ENCODE measurements around the gene RANGRF.

RANGRF gene

GRCh38 chr17:8266648-8267479 lies 21.6 kb upstream of the RANGRF start:
- H3K9me3 Mint-ChIP-seq (ENCODE audit: low read depth), result no peaks in the 10 kb centered on the region
- H3K36me3 Mint-ChIP-seq, result peaks cover 3% of the 10 kb centered on the region
- no peak overlapping the region for H3K4me3 Mint-ChIP-seq
- H3K4me1 Mint-ChIP-seq (ENCODE audit: low read depth), result no peaks in the 10 kb centered on the region
- H3K27ac Mint-ChIP-seq, result no peak overlapping the region
- no peaks in the 10 kb centered on the region for H3K27me3 Mint-ChIP-seq

- H3K4me1 Mint-ChIP-seq (ENCODE audit: low read depth), result no peaks in the 10 kb centered on the region
- no peaks in the 10 kb centered on the region for H3K9me3 Mint-ChIP-seq (ENCODE audit: low read depth)
- no peak overlapping the region for H3K4me3 Mint-ChIP-seq
- H3K27me3 Mint-ChIP-seq, result no peaks in the 10 kb centered on the region
- no peak overlapping the region for H3K27ac Mint-ChIP-seq
- H3K36me3 Mint-ChIP-seq, result peaks cover 3% of the 10 kb centered on the region
These were observed 20.9 kb upstream of the RANGRF start for GRCh38 chr17:8267480-8268147.

- H3K36me3 Mint-ChIP-seq, result peaks cover 2% of the 10 kb centered on the region
- H3K9me3 Mint-ChIP-seq (ENCODE audit: low read depth), result no peaks in the 10 kb centered on the region
- no peak overlapping the region for H3K4me3 Mint-ChIP-seq
- H3K27me3 Mint-ChIP-seq, result no peaks in the 10 kb centered on the region
- no peaks in the 10 kb centered on the region for H3K4me1 Mint-ChIP-seq (ENCODE audit: low read depth)
- no peak overlapping the region for H3K27ac Mint-ChIP-seq
These were observed 19.7 kb upstream of the RANGRF start for GRCh38 chr17:8268550-8269298.

GRCh38 chr17:8272421-8272820 lies 16.0 kb upstream of the RANGRF start:
- Mint-ChIP-seq H3K27ac (no peak overlapping the region), H3K27me3 (no peaks in the 10 kb centered on the region), H3K4me3 (no peak overlapping the region)

GRCh38 chr17:8273884-8274444 lies 14.5 kb upstream of the RANGRF start:
- H3K27ac Mint-ChIP-seq, result no peak overlapping the region
- H3K4me1 Mint-ChIP-seq (ENCODE audit: low read depth), result no peaks in the 10 kb centered on the region
- H3K36me3 Mint-ChIP-seq, result no peaks in the 10 kb centered on the region
- H3K9me3 Mint-ChIP-seq (ENCODE audit: low read depth), result no peaks in the 10 kb centered on the region
- no peaks in the 10 kb centered on the region for H3K27me3 Mint-ChIP-seq
- H3K4me3 Mint-ChIP-seq, result no peak overlapping the region

More at GRCh38 chr17:8272421-8272820, 16.0 kb upstream of the RANGRF start:
- H3K36me3 Mint-ChIP-seq, result no peaks in the 10 kb centered on the region
- no peaks in the 10 kb centered on the region for H3K4me1 Mint-ChIP-seq (ENCODE audit: low read depth)
- H3K9me3 Mint-ChIP-seq (ENCODE audit: low read depth), result no peaks in the 10 kb centered on the region

- Mint-ChIP-seq H3K27ac (no peak overlapping the region), H3K27me3 (no peaks in the 10 kb centered on the region), H3K9me3 (ENCODE audit: low read depth) (no peaks in the 10 kb centered on the region), H3K36me3 (no peaks in the 10 kb centered on the region), H3K4me1 (ENCODE audit: low read depth) (no peaks in the 10 kb centered on the region), H3K4me3 (no peak overlapping the region)
These were observed 13.7 kb upstream of the RANGRF start for GRCh38 chr17:8274816-8275215.

GRCh38 chr17:8275421-8276290 lies 12.8 kb upstream of the RANGRF start:
- Mint-ChIP-seq H3K27me3 (no peaks in the 10 kb centered on the region), H3K27ac (no peak overlapping the region), H3K4me1 (ENCODE audit: low read depth) (no peaks in the 10 kb centered on the region), H3K9me3 (ENCODE audit: low read depth) (no peaks in the 10 kb centered on the region), H3K4me3 (no peak overlapping the region), H3K36me3 (no peaks in the 10 kb centered on the region)

- no peaks in the 10 kb centered on the region for H3K9me3 Mint-ChIP-seq (ENCODE audit: low read depth)
- no peaks in the 10 kb centered on the region for H3K27me3 Mint-ChIP-seq
- no peak overlapping the region for H3K4me3 Mint-ChIP-seq
- H3K36me3 Mint-ChIP-seq, result no peaks in the 10 kb centered on the region
- H3K27ac Mint-ChIP-seq, result no peak overlapping the region
- H3K4me1 Mint-ChIP-seq (ENCODE audit: low read depth), result no peaks in the 10 kb centered on the region
These were observed 11.2 kb upstream of the RANGRF start for GRCh38 chr17:8277317-8277716.

- Mint-ChIP-seq H3K27me3 (no peaks in the 10 kb centered on the region), H3K9me3 (ENCODE audit: low read depth) (no peaks in the 10 kb centered on the region), H3K36me3 (no peaks in the 10 kb centered on the region), H3K4me1 (ENCODE audit: low read depth) (no peaks in the 10 kb centered on the region), H3K4me3 (no peak overlapping the region), H3K27ac (no peak overlapping the region)
These were observed 6.1 kb upstream of the RANGRF start for GRCh38 chr17:8282345-8282744.

GRCh38 chr17:8283356-8283755 lies 5.1 kb upstream of the RANGRF start:
- H3K4me1 Mint-ChIP-seq (ENCODE audit: low read depth), result peaks cover 8% of the 10 kb centered on the region
- no peaks in the 10 kb centered on the region for H3K9me3 Mint-ChIP-seq (ENCODE audit: low read depth)
- H3K36me3 Mint-ChIP-seq, result no peaks in the 10 kb centered on the region
- H3K4me3 Mint-ChIP-seq, result no peak overlapping the region
- H3K27ac Mint-ChIP-seq, result no peak overlapping the region
- H3K27me3 Mint-ChIP-seq, result no peaks in the 10 kb centered on the region

- H3K36me3 Mint-ChIP-seq, result no peaks in the 10 kb centered on the region
- H3K27ac Mint-ChIP-seq, result no peak overlapping the region
- peaks cover 12% of the 10 kb centered on the region for H3K4me1 Mint-ChIP-seq (ENCODE audit: low read depth)
- no peak overlapping the region for H3K4me3 Mint-ChIP-seq
- H3K27me3 Mint-ChIP-seq, result no peaks in the 10 kb centered on the region
- no peaks in the 10 kb centered on the region for H3K9me3 Mint-ChIP-seq (ENCODE audit: low read depth)
These were observed 4.3 kb upstream of the RANGRF start for GRCh38 chr17:8284126-8284525.

- H3K36me3 Mint-ChIP-seq, result peaks cover 6% of the 10 kb centered on the region
- peaks cover 26% of the 10 kb centered on the region for H3K4me1 Mint-ChIP-seq (ENCODE audit: low read depth)
- no peaks in the 10 kb centered on the region for H3K27me3 Mint-ChIP-seq
- no peak overlapping the region for H3K4me3 Mint-ChIP-seq
- H3K9me3 Mint-ChIP-seq (ENCODE audit: low read depth), result no peaks in the 10 kb centered on the region
- no peak overlapping the region for H3K27ac Mint-ChIP-seq
These were observed 2.9 kb upstream of the RANGRF start for GRCh38 chr17:8285270-8286181.

GRCh38 chr17:8287651-8288335 lies 677 bp upstream of the RANGRF start:
- no peaks in the 10 kb centered on the region for H3K9me3 Mint-ChIP-seq (ENCODE audit: low read depth)
- H3K36me3 Mint-ChIP-seq, result peaks cover 6% of the 10 kb centered on the region
- H3K4me3 Mint-ChIP-seq, result peak overlapping the region; percentile 95
- H3K4me1 Mint-ChIP-seq (ENCODE audit: low read depth), result peaks cover 30% of the 10 kb centered on the region
- no peaks in the 10 kb centered on the region for H3K27me3 Mint-ChIP-seq
- H3K27ac Mint-ChIP-seq, result peak overlapping the region; percentile 92

All from activated naive CD8-positive, alpha-beta T cell (primary cell).